ENCODE measurements around the gene AK8. TPM values are rescaled to one million over a fixed set of nuclear protein-coding genes. Genes with fewer than 3 reads are reported as not detected.

Gene AK8
- total and polyA plus RNA-seq, 4 donors: 0.07 to 0.26 (median 0.11) TPM

DNA sequence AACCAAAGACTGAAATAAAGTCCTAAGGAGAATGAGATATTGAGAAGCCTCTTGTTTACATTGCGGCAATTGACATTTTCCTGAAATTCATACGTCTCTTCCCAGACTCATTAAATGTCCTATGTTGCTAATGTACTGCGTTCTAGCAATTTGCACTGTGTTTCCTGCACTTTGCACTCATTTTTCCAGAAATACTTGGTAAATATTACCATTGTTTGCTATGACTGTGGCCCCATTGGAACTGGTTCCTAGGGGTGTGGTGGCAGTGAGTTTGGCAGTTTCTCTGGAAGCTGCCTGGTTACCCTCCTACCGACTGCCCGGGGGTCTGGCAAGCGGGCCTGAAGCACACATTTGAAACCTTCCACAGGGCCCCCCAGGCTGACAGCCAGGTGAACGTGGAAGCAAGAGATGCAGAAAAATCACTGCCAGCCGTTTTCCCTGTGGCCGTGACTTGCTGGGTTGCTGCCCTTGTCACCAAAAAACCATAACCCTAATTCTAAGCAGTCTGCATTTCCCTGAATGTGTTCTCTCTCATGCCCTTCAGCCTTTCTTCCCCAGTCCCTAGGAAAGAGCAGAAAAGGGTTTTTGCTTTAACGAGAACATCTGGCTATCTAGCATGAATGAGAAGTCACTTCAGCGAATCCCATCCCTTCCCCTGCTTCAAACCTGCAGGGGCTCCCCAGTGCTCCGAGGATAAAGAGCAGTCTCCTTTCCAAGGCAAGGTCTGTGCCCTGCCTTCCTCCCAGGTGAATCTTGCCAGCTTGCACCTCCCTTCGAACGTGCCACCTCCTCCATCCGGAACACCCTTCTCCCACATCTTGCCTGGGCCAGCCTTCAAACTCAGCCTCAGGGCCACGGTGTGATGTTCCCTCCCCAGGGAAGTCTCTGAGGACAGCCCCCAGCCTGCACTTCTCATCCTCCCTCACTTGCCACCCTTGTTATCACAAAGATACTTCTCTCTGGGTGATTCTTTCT, 84.2 kb downstream of the AK8 start:
- H3K36me3 ChIP-seq (ENCODE audit: control insufficient read depth in 4 of 4, insufficient read depth in 3 of 4, low read depth in 1 of 4, low read length in 3 of 4): no peaks in the 10 kb centered on the region
- no peak for TF ChIP-seq NR2F2 (IDR thresholded peaks at IDR 0.05)
- TF ChIP-seq, protein P1, sequence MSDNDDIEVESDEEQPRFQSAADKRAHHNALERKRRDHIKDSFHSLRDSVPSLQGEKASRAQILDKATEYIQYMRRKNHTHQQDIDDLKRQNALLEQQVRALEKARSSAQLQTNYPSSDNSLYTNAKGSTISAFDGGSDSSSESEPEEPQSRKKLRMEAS (IDR thresholded peaks at IDR 0.05): no peak
- no peak for TF ChIP-seq CTCF (IDR thresholded peaks at IDR 0.05; ENCODE audit: low read depth, low read length, missing input control)
- TF ChIP-seq FOXA2 (IDR thresholded peaks at IDR 0.05): no peak
- TF ChIP-seq SP1 (IDR thresholded peaks at IDR 0.05): no peak
- TF ChIP-seq RXRA (IDR thresholded peaks at IDR 0.05): no peak
- H3K27me3 ChIP-seq (ENCODE audit: control insufficient read depth in 4 of 4, insufficient read depth in 4 of 4, low read length in 3 of 4): no peaks in the 10 kb centered on the region
- H3K9me3 ChIP-seq (ENCODE audit: control insufficient read depth in 4 of 4, low read length in 3 of 4): no peaks in the 10 kb centered on the region
- H3K9ac ChIP-seq (ENCODE audit: low read depth in 1 of 2, low read length in 2 of 2): no peak overlapping the region
- H3K27ac ChIP-seq (ENCODE audit: low read depth in 1 of 2, low read length in 2 of 2): no peak overlapping the region
- no peaks in the 10 kb centered on the region for H3K4me1 ChIP-seq (ENCODE audit: control insufficient read depth in 4 of 4, insufficient read depth in 4 of 4, low read length in 3 of 4)
- WGBS: 64% methylated on average over 16 of the region's 16 CpGs
- no peak overlapping the region for H3K4me3 ChIP-seq (ENCODE audit: low read depth in 1 of 3, low read length in 3 of 3)
- DNase-seq (ENCODE audit: low spot score): no peak

DNA sequence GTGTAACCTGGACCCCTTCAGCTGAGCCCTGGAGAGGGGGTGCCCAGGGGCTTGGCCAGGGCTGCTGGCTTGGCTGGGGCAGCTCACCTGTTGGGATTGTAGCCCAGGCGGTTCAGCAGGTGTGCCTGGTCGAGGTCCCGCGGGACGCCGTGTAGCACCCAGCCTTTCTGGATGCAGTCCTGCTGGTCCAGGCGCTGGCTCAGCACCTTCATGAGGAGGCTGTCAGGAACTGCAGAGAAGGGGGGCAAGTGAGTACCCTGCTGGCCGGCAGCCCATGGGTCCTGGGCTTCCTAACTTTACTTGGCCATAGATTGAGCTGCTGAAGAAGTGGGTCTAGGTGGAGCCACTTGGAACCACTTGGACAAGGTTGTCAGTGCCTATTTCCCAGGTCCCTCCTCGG, 85.5 kb downstream of the AK8 start:
- Histone ChIP-seq H3K36me3 (ENCODE audit: control insufficient read depth in 4 of 4, insufficient read depth in 3 of 4, low read depth in 1 of 4, low read length in 3 of 4) (no peaks in the 10 kb centered on the region), H3K27me3 (ENCODE audit: control insufficient read depth in 4 of 4, insufficient read depth in 4 of 4, low read length in 3 of 4) (no peaks in the 10 kb centered on the region), H3K4me1 (ENCODE audit: control insufficient read depth in 4 of 4, insufficient read depth in 4 of 4, low read length in 3 of 4) (no peaks in the 10 kb centered on the region), H3K27ac (ENCODE audit: low read depth in 1 of 2, low read length in 2 of 2) (no peak overlapping the region), H3K4me3 (ENCODE audit: low read depth in 1 of 3, low read length in 3 of 3) (no peak overlapping the region), H3K9ac (ENCODE audit: low read depth in 1 of 2, low read length in 2 of 2) (no peak overlapping the region), H3K9me3 (ENCODE audit: control insufficient read depth in 4 of 4, low read length in 3 of 4) (peaks cover 0 to 5% (median 0%) of the 10 kb centered on the region in 4 donors)
- 94% methylated on average over 9 of the region's 9 CpGs for WGBS
- TF ChIP-seq TAF1 (conservative IDR thresholded peaks at IDR 0.05) (no peak), ZBTB33 (IDR thresholded peaks at IDR 0.05) (no peak), NR2F2 (IDR thresholded peaks at IDR 0.05) (no peak), RAD21 (IDR thresholded peaks at IDR 0.05) (no peak), EGR1 (IDR thresholded peaks at IDR 0.05; ENCODE audit: low read depth in 2 of 2) (no peak), FOXA2 (IDR thresholded peaks at IDR 0.05) (no peak), YY1 (IDR thresholded peaks at IDR 0.05) (no peak), CTCF (IDR thresholded peaks at IDR 0.05; ENCODE audit: low read depth, low read length, missing input control) (no peak), RXRA (IDR thresholded peaks at IDR 0.05) (no peak)
- TF ChIP-seq, protein P2, sequence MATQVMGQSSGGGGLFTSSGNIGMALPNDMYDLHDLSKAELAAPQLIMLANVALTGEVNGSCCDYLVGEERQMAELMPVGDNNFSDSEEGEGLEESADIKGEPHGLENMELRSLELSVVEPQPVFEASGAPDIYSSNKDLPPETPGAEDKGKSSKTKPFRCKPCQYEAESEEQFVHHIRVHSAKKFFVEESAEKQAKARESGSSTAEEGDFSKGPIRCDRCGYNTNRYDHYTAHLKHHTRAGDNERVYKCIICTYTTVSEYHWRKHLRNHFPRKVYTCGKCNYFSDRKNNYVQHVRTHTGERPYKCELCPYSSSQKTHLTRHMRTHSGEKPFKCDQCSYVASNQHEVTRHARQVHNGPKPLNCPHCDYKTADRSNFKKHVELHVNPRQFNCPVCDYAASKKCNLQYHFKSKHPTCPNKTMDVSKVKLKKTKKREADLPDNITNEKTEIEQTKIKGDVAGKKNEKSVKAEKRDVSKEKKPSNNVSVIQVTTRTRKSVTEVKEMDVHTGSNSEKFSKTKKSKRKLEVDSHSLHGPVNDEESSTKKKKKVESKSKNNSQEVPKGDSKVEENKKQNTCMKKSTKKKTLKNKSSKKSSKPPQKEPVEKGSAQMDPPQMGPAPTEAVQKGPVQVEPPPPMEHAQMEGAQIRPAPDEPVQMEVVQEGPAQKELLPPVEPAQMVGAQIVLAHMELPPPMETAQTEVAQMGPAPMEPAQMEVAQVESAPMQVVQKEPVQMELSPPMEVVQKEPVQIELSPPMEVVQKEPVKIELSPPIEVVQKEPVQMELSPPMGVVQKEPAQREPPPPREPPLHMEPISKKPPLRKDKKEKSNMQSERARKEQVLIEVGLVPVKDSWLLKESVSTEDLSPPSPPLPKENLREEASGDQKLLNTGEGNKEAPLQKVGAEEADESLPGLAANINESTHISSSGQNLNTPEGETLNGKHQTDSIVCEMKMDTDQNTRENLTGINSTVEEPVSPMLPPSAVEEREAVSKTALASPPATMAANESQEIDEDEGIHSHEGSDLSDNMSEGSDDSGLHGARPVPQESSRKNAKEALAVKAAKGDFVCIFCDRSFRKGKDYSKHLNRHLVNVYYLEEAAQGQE (IDR thresholded peaks at IDR 0.05): no peak
- TF ChIP-seq, protein P1 (IDR thresholded peaks at IDR 0.05): no peak
- TF ChIP-seq, protein P3, sequence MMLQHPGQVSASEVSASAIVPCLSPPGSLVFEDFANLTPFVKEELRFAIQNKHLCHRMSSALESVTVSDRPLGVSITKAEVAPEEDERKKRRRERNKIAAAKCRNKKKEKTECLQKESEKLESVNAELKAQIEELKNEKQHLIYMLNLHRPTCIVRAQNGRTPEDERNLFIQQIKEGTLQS (IDR thresholded peaks at IDR 0.05): no peak
- DNase-seq (ENCODE audit: low spot score): no peak
